PC-3 (cell line): Measurements from ENCODE around the gene NCAPG.

Source experiments
- CTCF ChIP-seq: fragments of 300-600 bp; sonication (generic); conservative IDR thresholded peaks from 2 replicates; pipeline ENCODE4 v1.5.1; 2017; ENCODE audit warnings: antibody characterized with exemption, low read depth, mild to moderate bottlenecking, low read length
- EZH2 ChIP-seq: fragments of 300-600 bp; sonication (generic); IDR thresholded peaks from one replicate; pipeline ENCODE4 v1.6.1; 2017; ENCODE audit warnings: antibody characterized with exemption, mild to moderate bottlenecking, low read length; ENCODE audit not compliant: unreplicated experiment

GRCh38 chr4:17773135-17773698 is 37.6 kb upstream of the NCAPG start:
- TF ChIP-seq EZH2 (no peak), CTCF (no peak)
